ENCODE data around the gene SH3GL2. TPM values are rescaled to one million over a fixed set of nuclear protein-coding genes. Genes with fewer than 3 reads are reported as not detected.

Gene SH3GL2
- total RNA-seq, 1 donor: 0.43 TPM

GRCh38 chr9:17734674-17735073 is 155.8 kb downstream of the SH3GL2 start:
- no peak overlapping the region for H3K4me3 ChIP-seq (ENCODE audit: low read depth, low read length)
- no peak for TF ChIP-seq CTCF (IDR thresholded peaks at IDR 0.05; ENCODE audit: insufficient read depth, low read depth, low read length)
- DNase-seq (ENCODE audit: low read depth): no peak

- DNase-seq (ENCODE audit: low read depth): no peak
- H3K4me3 ChIP-seq (ENCODE audit: low read depth, low read length): no peak overlapping the region
- no peak for TF ChIP-seq CTCF (IDR thresholded peaks at IDR 0.05; ENCODE audit: insufficient read depth, low read depth, low read length)
Measured at GRCh38 chr9:17735859-17736258, 157.0 kb downstream of the SH3GL2 start.

- DNase-seq (ENCODE audit: low read depth): no peak
- no peak for TF ChIP-seq CTCF (IDR thresholded peaks at IDR 0.05; ENCODE audit: insufficient read depth, low read depth, low read length)
- H3K4me3 ChIP-seq (ENCODE audit: low read depth, low read length): no peak overlapping the region
Measured at GRCh38 chr9:17739022-17739421, 160.2 kb downstream of the SH3GL2 start.

GRCh38 chr9:17739736-17740135 is 160.9 kb downstream of the SH3GL2 start:
- no peak overlapping the region for H3K4me3 ChIP-seq (ENCODE audit: low read depth, low read length)
- TF ChIP-seq CTCF (IDR thresholded peaks at IDR 0.05; ENCODE audit: insufficient read depth, low read depth, low read length): no peak
- no peak for DNase-seq (ENCODE audit: low read depth)

- H3K4me3 ChIP-seq (ENCODE audit: low read depth, low read length): no peak overlapping the region
- DNase-seq (ENCODE audit: low read depth): no peak
- no peak for TF ChIP-seq CTCF (IDR thresholded peaks at IDR 0.05; ENCODE audit: insufficient read depth, low read depth, low read length)
Measured at GRCh38 chr9:17742067-17742466, 163.2 kb downstream of the SH3GL2 start.

- DNase-seq (ENCODE audit: low read depth): peak; percentile 6
- H3K4me3 ChIP-seq (ENCODE audit: low read depth, low read length): no peak overlapping the region
- TF ChIP-seq CTCF (IDR thresholded peaks at IDR 0.05; ENCODE audit: insufficient read depth, low read depth, low read length): no peak
Measured at GRCh38 chr9:17744786-17745185, 165.9 kb downstream of the SH3GL2 start.

GRCh38 chr9:17750269-17750668 is 171.4 kb downstream of the SH3GL2 start:
- no peak for TF ChIP-seq CTCF (IDR thresholded peaks at IDR 0.05; ENCODE audit: insufficient read depth, low read depth, low read length)
- DNase-seq (ENCODE audit: low read depth): no peak
- no peak overlapping the region for H3K4me3 ChIP-seq (ENCODE audit: low read depth, low read length)

Data from fibroblast of villous mesenchyme (primary cell).